ENCODE measurements around the gene MACROD2. TPM values are rescaled to one million over a fixed set of nuclear protein-coding genes. Genes with fewer than 3 reads are reported as not detected.
"Not testable (repeated sequence)": the region's sequence is repeated elsewhere in the genome, so short reads cannot be mapped to it uniquely, and the experiment has no call there.

Gene MACROD2
- total and polyA plus RNA-seq, 9 donors: 2.0 to 4.9 (median 3.1) TPM

DNA sequence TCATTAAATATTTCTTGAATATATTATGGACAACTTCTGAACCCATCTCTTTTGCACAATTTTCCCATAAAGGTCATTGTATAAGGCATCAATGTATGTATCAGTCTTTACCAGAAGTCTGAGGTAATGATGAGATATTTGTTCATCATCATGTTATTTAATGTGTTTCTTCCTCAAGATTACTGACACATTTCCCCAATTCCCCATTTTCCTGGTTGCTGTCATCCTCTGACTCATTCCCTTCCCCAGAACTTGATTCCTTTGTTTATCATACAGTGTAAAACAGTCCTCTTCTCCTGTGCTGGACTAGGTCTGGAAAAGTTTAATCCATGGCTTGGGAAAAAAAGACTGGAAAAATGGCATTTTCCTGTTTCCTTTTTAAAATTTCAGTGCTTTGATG, 450.0 kb downstream of the MACROD2 start:
- H3K4me3 ChIP-seq (ENCODE audit: low read length): no peak overlapping the region
- H3K27ac ChIP-seq (ENCODE audit: low read length): no peak overlapping the region
- no peaks in the 10 kb centered on the region for H3K36me3 ChIP-seq (ENCODE audit: control insufficient read depth, insufficient read depth, low read length)
- H3K4me1 ChIP-seq (ENCODE audit: control insufficient read depth, insufficient read depth, low read length): no peaks in the 10 kb centered on the region
- no peak for DNase-seq
- H3K27me3 ChIP-seq (ENCODE audit: control insufficient read depth, insufficient read depth, low read length): no peaks in the 10 kb centered on the region
- no peaks in the 10 kb centered on the region for H3K9me3 ChIP-seq (replicated peaks; ENCODE audit: control insufficient read depth, low read depth, low read length)

DNA sequence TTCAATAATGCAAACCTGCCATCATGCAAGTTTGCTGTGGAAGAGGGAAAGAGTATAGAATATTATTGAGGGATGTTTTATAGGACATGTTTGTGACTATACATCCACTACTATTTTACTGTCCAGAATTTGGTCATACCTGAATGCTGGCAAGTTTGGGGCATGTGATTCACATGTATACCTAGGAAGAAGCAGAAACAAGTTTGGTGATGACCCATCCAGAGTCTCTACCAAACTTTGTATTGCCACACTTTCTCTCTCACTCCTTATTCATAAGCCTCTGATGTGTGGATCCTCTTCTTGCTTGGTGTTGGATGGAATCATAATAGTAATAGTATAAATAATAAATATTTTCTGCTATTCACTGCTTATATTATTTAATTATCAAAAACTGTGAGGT, 450.6 kb downstream of the MACROD2 start:
- Histone ChIP-seq H3K27me3 (ENCODE audit: control insufficient read depth, insufficient read depth, low read length) (no peaks in the 10 kb centered on the region), H3K9me3 (replicated peaks; ENCODE audit: control insufficient read depth, low read depth, low read length) (no peaks in the 10 kb centered on the region), H3K27ac (ENCODE audit: low read length) (no peak overlapping the region), H3K36me3 (ENCODE audit: control insufficient read depth, insufficient read depth, low read length) (no peaks in the 10 kb centered on the region), H3K4me3 (ENCODE audit: low read length) (no peak overlapping the region), H3K4me1 (ENCODE audit: control insufficient read depth, insufficient read depth, low read length) (no peaks in the 10 kb centered on the region)
- DNase-seq: no peak

DNA sequence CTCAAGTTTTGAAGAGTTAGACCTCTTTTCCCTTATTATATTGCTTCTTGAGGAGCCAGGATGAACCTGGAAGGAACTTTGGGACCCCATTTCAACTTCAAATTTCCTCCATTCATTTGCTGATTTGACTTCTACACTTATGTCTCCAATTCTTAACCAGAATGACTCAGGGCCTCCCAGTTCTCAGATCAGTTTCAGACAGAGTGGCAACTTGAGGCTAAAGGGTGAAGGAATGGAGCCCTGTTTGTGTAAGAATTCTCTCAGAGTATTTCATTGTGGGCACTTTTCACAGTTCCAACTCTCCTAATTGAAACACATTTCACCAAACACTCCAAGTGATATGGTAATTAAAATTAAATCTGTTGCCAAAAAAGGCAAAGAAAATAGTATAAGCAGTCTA, 451.1 kb downstream of the MACROD2 start:
- Histone ChIP-seq H3K36me3 (ENCODE audit: control insufficient read depth, insufficient read depth, low read length) (no peaks in the 10 kb centered on the region), H3K4me1 (ENCODE audit: control insufficient read depth, insufficient read depth, low read length) (no peaks in the 10 kb centered on the region), H3K27ac (ENCODE audit: low read length) (no peak overlapping the region), H3K9me3 (replicated peaks; ENCODE audit: control insufficient read depth, low read depth, low read length) (no peaks in the 10 kb centered on the region), H3K27me3 (ENCODE audit: control insufficient read depth, insufficient read depth, low read length) (no peaks in the 10 kb centered on the region), H3K4me3 (ENCODE audit: low read length) (no peak overlapping the region)
- no peak for DNase-seq

DNA sequence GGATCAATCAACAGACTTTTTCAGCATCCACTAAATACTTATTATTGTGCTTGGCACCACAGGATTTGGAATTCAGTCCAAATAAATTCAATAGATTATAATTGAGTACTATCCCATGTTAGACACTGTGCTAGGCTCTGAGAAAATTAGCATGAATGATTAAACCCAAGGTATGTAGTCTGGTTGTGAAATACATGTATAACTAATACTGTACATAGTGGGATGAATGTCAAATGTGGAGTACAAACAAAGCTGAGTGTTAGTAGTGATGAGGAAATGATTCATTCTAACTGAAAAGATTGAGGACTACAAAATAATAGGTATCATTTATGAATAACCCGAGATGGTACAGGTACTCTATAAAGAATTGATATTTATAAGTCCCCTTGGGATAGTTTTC, 454.0 kb downstream of the MACROD2 start:
- Histone ChIP-seq H3K27me3 (ENCODE audit: control insufficient read depth, insufficient read depth, low read length) (no peaks in the 10 kb centered on the region), H3K4me1 (ENCODE audit: control insufficient read depth, insufficient read depth, low read length) (no peaks in the 10 kb centered on the region), H3K36me3 (ENCODE audit: control insufficient read depth, insufficient read depth, low read length) (no peaks in the 10 kb centered on the region), H3K9me3 (replicated peaks; ENCODE audit: control insufficient read depth, low read depth, low read length) (no peaks in the 10 kb centered on the region), H3K4me3 (ENCODE audit: low read length) (no peak overlapping the region), H3K27ac (ENCODE audit: low read length) (no peak overlapping the region)
- DNase-seq: no peak
- no CpG with 5 or more reads among the region's 1 CpG for WGBS (ENCODE audit: insufficient coverage)

DNA sequence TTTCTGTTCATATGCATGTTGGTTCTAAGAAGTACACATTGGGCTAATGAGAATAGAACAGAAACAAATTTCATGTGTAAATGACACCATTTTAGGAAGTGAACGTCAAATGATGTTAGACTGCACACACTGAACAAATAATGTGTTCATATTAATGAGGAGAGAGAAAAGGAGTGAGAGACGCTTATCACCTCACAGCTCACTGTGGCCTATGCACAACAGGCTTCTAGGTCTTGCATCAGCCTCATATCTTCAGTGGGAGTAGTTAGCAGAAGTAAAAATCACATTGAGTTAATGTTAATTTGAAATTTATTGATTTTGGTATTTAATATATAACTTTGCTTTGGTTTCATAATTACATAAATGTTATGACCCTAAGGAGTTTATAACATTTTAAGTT, 454.9 kb downstream of the MACROD2 start:
- Histone ChIP-seq H3K27ac (ENCODE audit: low read length) (no peak overlapping the region), H3K4me3 (ENCODE audit: low read length) (no peak overlapping the region), H3K9me3 (replicated peaks; ENCODE audit: control insufficient read depth, low read depth, low read length) (no peaks in the 10 kb centered on the region), H3K36me3 (ENCODE audit: control insufficient read depth, insufficient read depth, low read length) (no peaks in the 10 kb centered on the region), H3K4me1 (ENCODE audit: control insufficient read depth, insufficient read depth, low read length) (no peaks in the 10 kb centered on the region), H3K27me3 (ENCODE audit: control insufficient read depth, insufficient read depth, low read length) (no peaks in the 10 kb centered on the region)
- WGBS (ENCODE audit: insufficient coverage): no CpG with 5 or more reads among the region's 2 CpGs
- DNase-seq: no peak

DNA sequence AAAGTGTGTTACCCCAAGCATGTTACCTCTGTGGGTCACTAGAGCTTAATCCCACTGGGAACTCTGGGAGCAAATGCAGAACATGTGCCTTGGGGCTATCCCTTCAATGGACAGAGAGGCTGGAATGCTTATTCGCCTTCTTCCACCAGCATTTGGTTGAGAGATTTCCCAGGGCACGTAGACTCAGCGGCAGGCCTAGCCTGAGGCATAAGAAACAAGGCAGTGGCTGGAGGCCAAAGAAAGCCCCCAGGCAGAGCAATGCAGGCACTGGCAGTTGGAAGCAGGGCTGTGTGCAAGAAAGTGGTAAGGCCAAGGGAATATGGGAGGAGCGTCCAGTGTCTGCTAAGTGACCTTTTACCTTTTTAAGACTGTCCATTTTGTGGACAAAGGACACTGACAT, 456.1 kb downstream of the MACROD2 start:
- Histone ChIP-seq H3K4me3 (ENCODE audit: low read length) (no peak overlapping the region), H3K36me3 (ENCODE audit: control insufficient read depth, insufficient read depth, low read length) (no peaks in the 10 kb centered on the region), H3K27ac (ENCODE audit: low read length) (no peak overlapping the region), H3K27me3 (ENCODE audit: control insufficient read depth, insufficient read depth, low read length) (no peaks in the 10 kb centered on the region), H3K9me3 (replicated peaks; ENCODE audit: control insufficient read depth, low read depth, low read length) (no peaks in the 10 kb centered on the region), H3K4me1 (ENCODE audit: control insufficient read depth, insufficient read depth, low read length) (no peaks in the 10 kb centered on the region)
- no peak for DNase-seq
- 86% methylated on average over 4 of the region's 4 CpGs for WGBS (ENCODE audit: insufficient coverage)

DNA sequence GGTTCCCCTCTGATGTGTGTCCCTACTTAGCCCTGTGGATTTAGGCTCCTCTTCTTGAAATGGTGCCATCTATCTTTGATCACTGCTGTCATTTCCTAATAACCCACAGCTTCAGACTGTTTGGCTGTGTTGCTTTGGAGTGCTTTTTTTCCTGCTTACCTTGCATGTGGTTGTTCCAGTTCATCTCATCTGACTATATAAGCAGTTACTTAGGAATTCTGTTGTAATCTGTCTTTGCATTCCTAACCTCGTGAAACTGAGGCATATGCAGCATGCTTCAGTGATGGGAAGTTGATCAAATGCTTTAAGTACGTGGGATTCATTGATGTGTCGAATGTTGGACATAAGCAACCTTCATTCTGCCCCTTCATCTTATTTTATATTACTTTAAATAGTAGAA, 457.9 kb downstream of the MACROD2 start:
- WGBS (ENCODE audit: insufficient coverage): no CpG with 5 or more reads among the region's 3 CpGs
- H3K27ac ChIP-seq (ENCODE audit: low read length): no peak overlapping the region

DNA sequence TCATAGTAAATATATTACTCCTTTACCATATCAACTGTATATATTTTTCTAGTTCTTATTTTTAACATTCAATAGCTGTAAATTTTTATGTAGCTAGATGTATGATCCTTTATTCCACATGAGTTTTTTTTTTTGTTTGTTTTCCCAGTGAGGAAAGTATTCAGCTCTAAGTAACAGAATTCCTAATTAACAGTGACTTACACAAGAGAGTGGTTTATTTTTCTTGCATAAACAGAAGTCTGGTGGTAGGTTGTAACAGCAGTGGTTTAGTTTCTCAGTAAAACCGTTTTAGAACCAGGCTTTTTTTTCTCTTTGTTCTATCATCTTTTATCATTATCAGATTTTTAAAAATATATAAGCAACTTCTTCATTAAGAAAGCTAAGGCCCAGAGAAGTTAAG, 459.0 kb downstream of the MACROD2 start:
- H3K9me3 ChIP-seq (replicated peaks; ENCODE audit: control insufficient read depth, low read depth, low read length): no peaks in the 10 kb centered on the region
- no peaks in the 10 kb centered on the region for H3K27me3 ChIP-seq (ENCODE audit: control insufficient read depth, insufficient read depth, low read length)
- no CpG with 5 or more reads among the region's 1 CpG for WGBS (ENCODE audit: insufficient coverage)
- no peak overlapping the region for H3K4me3 ChIP-seq (ENCODE audit: low read length)
- no peaks in the 10 kb centered on the region for H3K36me3 ChIP-seq (ENCODE audit: control insufficient read depth, insufficient read depth, low read length)
- DNase-seq: no peak
- no peak overlapping the region for H3K27ac ChIP-seq (ENCODE audit: low read length)
- no peaks in the 10 kb centered on the region for H3K4me1 ChIP-seq (ENCODE audit: control insufficient read depth, insufficient read depth, low read length)

More for the DNA sequence above, 457.9 kb downstream of the MACROD2 start:
- DNase-seq: no peak
- no peak overlapping the region for H3K4me3 ChIP-seq (ENCODE audit: low read length)
- H3K36me3 ChIP-seq (ENCODE audit: control insufficient read depth, insufficient read depth, low read length): no peaks in the 10 kb centered on the region
- no peaks in the 10 kb centered on the region for H3K9me3 ChIP-seq (replicated peaks; ENCODE audit: control insufficient read depth, low read depth, low read length)
- H3K4me1 ChIP-seq (ENCODE audit: control insufficient read depth, insufficient read depth, low read length): no peaks in the 10 kb centered on the region
- no peaks in the 10 kb centered on the region for H3K27me3 ChIP-seq (ENCODE audit: control insufficient read depth, insufficient read depth, low read length)

DNA sequence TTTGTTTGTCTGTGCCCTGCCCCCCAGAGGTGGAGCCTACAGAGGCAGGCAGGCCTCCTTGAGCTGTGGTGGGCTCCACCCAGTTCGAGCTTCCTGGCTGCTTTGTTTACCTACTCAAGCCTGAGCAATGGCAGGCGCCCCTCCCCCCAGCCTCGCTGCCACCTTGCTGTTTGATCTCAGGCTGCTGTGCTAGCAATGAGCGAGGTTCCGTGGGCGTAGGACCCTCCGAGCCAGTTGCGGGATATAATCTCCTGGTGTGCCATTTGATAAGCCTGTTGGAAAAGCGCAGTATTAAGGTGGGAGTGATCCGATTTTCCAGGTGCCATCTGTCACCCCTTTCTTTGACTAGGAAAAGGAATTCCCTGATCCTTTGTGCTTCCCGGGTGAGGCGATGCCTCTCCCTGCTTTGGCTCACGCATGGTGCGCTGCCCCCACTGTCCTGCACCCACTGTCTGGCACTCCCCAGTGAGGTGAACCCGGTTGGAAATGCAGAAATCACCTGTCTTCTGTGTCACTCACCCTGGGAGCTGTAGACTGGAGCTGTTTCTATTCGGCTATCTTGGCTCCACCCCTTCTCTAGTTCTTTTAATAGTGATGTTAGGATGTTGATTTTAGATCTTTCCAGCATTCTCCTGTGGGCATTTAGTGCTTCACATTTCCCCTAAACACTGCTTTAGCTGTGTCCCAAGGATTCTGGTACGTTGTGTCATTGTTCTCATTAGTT, 471.9 kb downstream of the MACROD2 start:
- 86% methylated on average over 8 of the region's 17 CpGs for WGBS (ENCODE audit: insufficient coverage)
- DNase-seq: not testable (repeated sequence)

DNA sequence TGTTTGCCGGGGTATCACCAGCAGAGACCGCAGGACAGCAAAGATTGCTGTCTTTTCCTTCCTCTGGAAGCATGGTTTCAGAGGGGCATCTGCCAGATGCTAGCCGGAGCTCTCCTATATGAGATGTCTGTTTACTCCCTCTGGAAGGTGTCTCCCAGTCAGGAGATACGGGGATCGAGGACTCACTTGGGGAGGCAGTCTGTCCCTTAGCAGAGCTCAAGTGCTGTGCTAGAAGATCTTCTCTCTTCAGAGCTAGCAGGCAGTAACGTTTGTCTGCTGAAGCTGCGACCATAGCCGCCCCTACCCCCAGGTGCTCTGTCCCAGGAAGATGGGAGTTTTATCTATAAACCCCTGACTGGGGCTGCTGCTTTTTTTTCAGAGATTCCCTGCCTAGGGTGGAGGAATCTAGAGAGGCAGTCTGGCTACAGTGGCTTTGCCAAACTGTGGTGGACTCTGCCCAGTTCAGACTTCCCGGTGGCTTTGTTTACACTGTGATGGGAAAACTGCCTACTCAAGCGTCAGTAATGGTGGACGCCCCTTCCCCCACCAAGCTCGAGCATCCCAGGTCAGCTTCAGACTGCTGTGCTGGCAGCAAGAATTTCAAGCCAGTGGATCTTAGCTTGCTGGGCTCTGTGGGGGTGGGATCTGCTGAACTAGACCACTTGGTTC, 475.0 kb downstream of the MACROD2 start:
- Histone ChIP-seq H3K36me3 (ENCODE audit: control insufficient read depth, insufficient read depth, low read length) (no peaks in the 10 kb centered on the region), H3K27me3 (ENCODE audit: control insufficient read depth, insufficient read depth, low read length) (no peaks in the 10 kb centered on the region), H3K27ac (ENCODE audit: low read length) (no peak overlapping the region), H3K4me3 (ENCODE audit: low read length) (no peak overlapping the region), H3K4me1 (ENCODE audit: control insufficient read depth, insufficient read depth, low read length) (no peaks in the 10 kb centered on the region), H3K9me3 (replicated peaks; ENCODE audit: control insufficient read depth, low read depth, low read length) (no peaks in the 10 kb centered on the region)
- 90% methylated on average over 2 of the region's 12 CpGs for WGBS (ENCODE audit: insufficient coverage)
- DNase-seq: no peak

More for the DNA sequence above, 471.9 kb downstream of the MACROD2 start:
- H3K4me3 ChIP-seq (ENCODE audit: low read length); H3K27me3 ChIP-seq (ENCODE audit: control insufficient read depth, insufficient read depth, low read length); H3K27ac ChIP-seq (ENCODE audit: low read length); H3K36me3 ChIP-seq (ENCODE audit: control insufficient read depth, insufficient read depth, low read length); H3K9me3 ChIP-seq (replicated peaks; ENCODE audit: control insufficient read depth, low read depth, low read length); H3K4me1 ChIP-seq (ENCODE audit: control insufficient read depth, insufficient read depth, low read length): not testable (repeated sequence)
